HG03045 (cell line): ENCODE measurements around the gene ATAD2B.
"Not testable (repeated sequence)": the region's sequence is repeated elsewhere in the genome, so short reads cannot be mapped to it uniquely, and the experiment has no call there.

Source experiments
- ATAC-seq: cut with Tn5 transposase; IDR thresholded peaks from one replicate; pipeline ENCODE4 v1.9.1; 2021; ENCODE audit warnings: mild to moderate bottlenecking, moderate library complexity; ENCODE audit not compliant: unreplicated experiment

ATAD2B gene

GRCh38 chr2:23794234-23794633, 132.7 kb downstream of the ATAD2B start:
- no peak for ATAC-seq

- no peak for ATAC-seq
These were observed 133.4 kb downstream of the ATAD2B start for GRCh38 chr2:23793476-23793875.

GRCh38 chr2:23791030-23791429, 135.9 kb downstream of the ATAD2B start:
- ATAC-seq, result no peak

- ATAC-seq, result no peak
These were observed 137.9 kb downstream of the ATAD2B start for GRCh38 chr2:23789012-23789411.

GRCh38 chr2:23788100-23788499, 138.8 kb downstream of the ATAD2B start:
- ATAC-seq, result no peak

- no peak for ATAC-seq
These were observed 142.0 kb downstream of the ATAD2B start for GRCh38 chr2:23784971-23785370.

GRCh38 chr2:23782646-23783045, 144.3 kb downstream of the ATAD2B start:
- ATAC-seq, result no peak

- ATAC-seq, result no peak
These were observed 144.8 kb downstream of the ATAD2B start for GRCh38 chr2:23782126-23782525.

GRCh38 chr2:23780465-23780864, 146.5 kb downstream of the ATAD2B start:
- not testable (repeated sequence) for ATAC-seq

- no peak for ATAC-seq
These were observed 149.1 kb downstream of the ATAD2B start for GRCh38 chr2:23777826-23778225.

- ATAC-seq, result no peak
These were observed 150.9 kb downstream of the ATAD2B start for GRCh38 chr2:23776021-23776420.

- no peak for ATAC-seq
These were observed 154.2 kb downstream of the ATAD2B start for GRCh38 chr2:23772684-23773083.

- ATAC-seq, result no peak
These were observed 154.9 kb downstream of the ATAD2B start for GRCh38 chr2:23772056-23772455.

GRCh38 chr2:23769364-23769763, 157.6 kb downstream of the ATAD2B start:
- ATAC-seq, result no peak

- ATAC-seq, result no peak
These were observed 158.9 kb downstream of the ATAD2B start for GRCh38 chr2:23767876-23768621.

- no peak for ATAC-seq
These were observed 164.8 kb downstream of the ATAD2B start for GRCh38 chr2:23762141-23762540.

- ATAC-seq, result no peak
These were observed 165.3 kb downstream of the ATAD2B start for GRCh38 chr2:23761638-23762037.

- no peak for ATAC-seq
These were observed 166.2 kb downstream of the ATAD2B start for GRCh38 chr2:23760736-23761135.

GRCh38 chr2:23757686-23758433, 169.1 kb downstream of the ATAD2B start:
- no peak for ATAC-seq

GRCh38 chr2:23756593-23757292, 170.2 kb downstream of the ATAD2B start:
- ATAC-seq, result no peak

- ATAC-seq, result no peak
These were observed 172.0 kb downstream of the ATAD2B start for GRCh38 chr2:23754970-23755369.
